Measurements from ENCODE around the gene TOGARAM1.

The TOGARAM1 gene

GRCh38 chr14:44979740-44980356, 17.9 kb downstream of the TOGARAM1 start:
- Mint-ChIP-seq H3K27ac (no peak overlapping the region), H3K36me3 (ENCODE audit: low read depth) (peaks cover 13% of the 10 kb centered on the region), H3K4me3 (no peak overlapping the region), H3K4me1 (ENCODE audit: low read depth) (peaks cover 30% of the 10 kb centered on the region), H3K9me3 (peaks cover 6% of the 10 kb centered on the region), H3K27me3 (no peaks in the 10 kb centered on the region)

DNA sequence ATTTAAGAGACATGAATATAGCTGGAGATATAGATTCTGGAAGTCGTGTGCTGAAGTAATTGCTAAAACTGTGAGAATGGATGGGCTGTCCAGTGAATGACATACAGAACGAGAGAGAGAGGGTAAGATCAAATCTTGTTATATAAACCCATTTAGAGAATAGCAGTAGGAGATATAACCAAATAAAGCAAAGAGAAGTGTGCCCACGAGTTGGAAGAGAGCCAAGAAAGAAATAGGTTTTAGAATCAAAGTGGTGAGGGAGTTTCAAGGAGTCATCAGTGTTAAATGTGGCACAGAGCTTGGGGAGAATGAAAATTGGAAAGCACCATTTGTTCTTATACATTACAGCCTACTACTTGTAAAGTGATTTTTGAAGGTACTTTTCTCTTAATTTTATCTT, 19.2 kb downstream of the TOGARAM1 start:
- H3K9me3 Mint-ChIP-seq, result peaks cover 2% of the 10 kb centered on the region
- no peak overlapping the region for H3K27ac Mint-ChIP-seq
- peaks cover 28% of the 10 kb centered on the region for H3K4me1 Mint-ChIP-seq (ENCODE audit: low read depth)
- H3K36me3 Mint-ChIP-seq (ENCODE audit: low read depth), result peaks cover 5% of the 10 kb centered on the region
- H3K27me3 Mint-ChIP-seq, result no peaks in the 10 kb centered on the region
- no peak overlapping the region for H3K4me3 Mint-ChIP-seq

- Mint-ChIP-seq H3K27ac (no peak overlapping the region), H3K27me3 (no peaks in the 10 kb centered on the region), H3K4me3 (no peak overlapping the region), H3K9me3 (no peaks in the 10 kb centered on the region), H3K36me3 (ENCODE audit: low read depth) (peaks cover 3% of the 10 kb centered on the region), H3K4me1 (ENCODE audit: low read depth) (peaks cover 26% of the 10 kb centered on the region)
These were observed 20.6 kb downstream of the TOGARAM1 start for GRCh38 chr14:44982594-44982993.

DNA sequence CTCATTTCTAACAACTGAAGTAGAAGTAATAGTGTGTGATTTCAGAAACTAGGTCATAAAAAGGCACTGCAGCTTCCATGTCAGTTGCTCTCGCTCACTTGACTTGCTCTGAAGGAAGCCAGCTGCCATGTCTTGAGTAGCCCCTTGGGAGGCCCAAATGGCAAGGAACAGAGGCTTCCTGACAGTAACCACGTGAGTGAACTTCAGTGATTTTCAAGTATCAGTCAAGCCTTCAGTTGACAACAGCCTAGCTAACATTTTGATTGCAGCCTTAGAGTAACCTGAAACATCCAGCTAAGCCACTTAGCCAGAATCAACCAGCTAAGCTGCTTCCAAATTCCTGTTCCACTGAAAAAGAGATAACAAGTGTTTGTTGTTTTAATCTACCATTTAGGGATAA, 26.7 kb downstream of the TOGARAM1 start:
- H3K27ac Mint-ChIP-seq, result no peak overlapping the region
- peaks cover 6% of the 10 kb centered on the region for H3K36me3 Mint-ChIP-seq (ENCODE audit: low read depth)
- H3K27me3 Mint-ChIP-seq, result no peaks in the 10 kb centered on the region
- peaks cover 4% of the 10 kb centered on the region for H3K4me1 Mint-ChIP-seq (ENCODE audit: low read depth)
- no peak overlapping the region for H3K4me3 Mint-ChIP-seq
- H3K9me3 Mint-ChIP-seq, result no peaks in the 10 kb centered on the region

DNA sequence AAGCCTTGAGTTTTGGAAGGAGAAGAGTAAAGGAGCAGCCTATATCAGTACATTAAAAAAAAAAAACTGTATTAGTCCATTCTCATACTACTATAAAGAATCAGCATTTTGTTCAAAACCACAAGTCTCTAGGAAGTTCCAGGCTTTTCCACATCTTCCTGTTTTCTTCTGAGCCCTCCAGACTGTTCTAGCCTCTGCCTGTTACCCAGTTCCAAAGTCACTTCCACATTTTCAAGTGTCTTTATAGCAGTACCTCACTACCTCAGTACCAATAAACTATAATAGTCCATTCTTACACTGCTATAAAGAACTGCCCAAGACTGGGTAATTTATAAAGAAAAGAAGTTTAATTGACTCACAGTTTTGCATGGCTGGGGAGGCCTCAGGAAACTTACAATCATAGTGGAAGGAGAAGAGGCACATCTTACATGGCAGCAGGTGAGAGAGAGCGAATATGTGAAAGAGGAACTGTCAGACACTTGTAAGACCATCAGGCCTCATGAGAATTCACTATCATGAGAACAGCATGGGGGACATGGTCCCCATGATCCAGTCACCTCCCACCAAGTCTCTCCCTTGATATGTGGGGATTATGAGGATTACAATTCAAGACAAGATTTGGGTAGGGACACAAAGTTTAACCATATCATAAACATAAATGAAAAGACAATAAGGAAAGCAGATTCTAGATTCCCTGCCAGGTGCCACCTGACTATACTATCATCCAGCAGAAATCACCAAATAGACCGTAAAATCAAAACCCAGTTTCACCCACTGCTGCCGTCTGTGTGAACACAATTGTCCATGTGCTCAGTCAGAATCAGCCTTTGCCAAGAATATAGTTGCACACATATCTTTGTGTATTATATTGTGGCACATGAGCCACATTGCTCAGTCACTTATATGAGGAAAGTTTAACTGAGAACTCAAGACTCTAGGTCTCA, 27.8 kb downstream of the TOGARAM1 start:
- no peak overlapping the region for H3K4me3 Mint-ChIP-seq
- H3K36me3 Mint-ChIP-seq (ENCODE audit: low read depth), result peaks cover 7% of the 10 kb centered on the region
- H3K27ac Mint-ChIP-seq, result no peak overlapping the region

DNA sequence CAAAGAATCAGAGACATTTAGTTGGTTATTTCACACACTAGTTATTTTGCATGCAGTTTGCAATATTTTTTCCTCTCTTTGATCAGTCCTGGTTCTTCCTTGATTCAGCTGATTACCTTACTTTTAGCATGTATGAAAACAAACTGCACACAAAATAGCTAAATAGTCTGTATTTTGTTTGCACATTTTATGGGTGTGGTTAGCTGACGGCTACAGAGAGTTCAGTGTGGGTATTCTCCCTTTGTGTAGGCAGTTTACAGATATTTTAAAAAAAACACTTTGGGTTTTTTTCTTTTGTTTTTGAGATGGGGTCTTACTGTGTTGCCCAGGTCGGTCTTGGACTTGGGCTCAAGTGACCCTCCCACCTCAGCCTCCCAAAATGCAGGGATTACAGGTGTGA, 28.5 kb downstream of the TOGARAM1 start:
- Mint-ChIP-seq H3K9me3 (no peaks in the 10 kb centered on the region), H3K27ac (no peak overlapping the region), H3K27me3 (no peaks in the 10 kb centered on the region), H3K36me3 (ENCODE audit: low read depth) (peaks cover 7% of the 10 kb centered on the region), H3K4me3 (no peak overlapping the region), H3K4me1 (ENCODE audit: low read depth) (peaks cover 4% of the 10 kb centered on the region)

More for the DNA sequence above, 27.8 kb downstream of the TOGARAM1 start:
- Mint-ChIP-seq H3K9me3 (no peaks in the 10 kb centered on the region), H3K27me3 (no peaks in the 10 kb centered on the region), H3K4me1 (ENCODE audit: low read depth) (peaks cover 4% of the 10 kb centered on the region)

- Mint-ChIP-seq H3K27me3 (no peaks in the 10 kb centered on the region), H3K4me1 (ENCODE audit: low read depth) (no peaks in the 10 kb centered on the region), H3K27ac (no peak overlapping the region), H3K9me3 (no peaks in the 10 kb centered on the region), H3K4me3 (no peak overlapping the region), H3K36me3 (ENCODE audit: low read depth) (peaks cover 30% of the 10 kb centered on the region)
These were observed 33.2 kb downstream of the TOGARAM1 start for GRCh38 chr14:44995196-44995595.

- Mint-ChIP-seq H3K4me3 (no peak overlapping the region), H3K9me3 (no peaks in the 10 kb centered on the region), H3K36me3 (ENCODE audit: low read depth) (peaks cover 35% of the 10 kb centered on the region), H3K27ac (no peak overlapping the region), H3K27me3 (no peaks in the 10 kb centered on the region), H3K4me1 (ENCODE audit: low read depth) (no peaks in the 10 kb centered on the region)
These were observed 33.8 kb downstream of the TOGARAM1 start for GRCh38 chr14:44995770-44996294.

DNA sequence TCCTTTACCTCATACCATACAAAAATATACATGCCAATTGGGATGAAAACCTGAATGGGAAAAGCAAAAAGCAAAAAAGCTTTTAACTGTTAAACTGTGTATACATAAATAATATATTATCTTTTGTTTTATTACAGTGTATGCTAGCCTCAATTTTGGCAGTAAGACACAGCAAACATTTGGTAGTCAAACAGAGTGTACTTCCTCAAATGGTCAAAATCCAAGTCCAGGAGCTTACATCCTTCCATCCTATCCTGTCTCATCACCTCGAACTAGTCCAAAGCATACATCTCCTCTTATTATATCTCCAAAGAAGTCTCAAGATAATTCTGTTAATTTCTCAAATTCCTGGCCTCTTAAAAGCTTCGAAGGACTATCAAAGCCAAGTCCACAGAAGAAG, 41.9 kb downstream of the TOGARAM1 start:
- H3K36me3 Mint-ChIP-seq (ENCODE audit: low read depth), result peaks cover 27% of the 10 kb centered on the region

DNA sequence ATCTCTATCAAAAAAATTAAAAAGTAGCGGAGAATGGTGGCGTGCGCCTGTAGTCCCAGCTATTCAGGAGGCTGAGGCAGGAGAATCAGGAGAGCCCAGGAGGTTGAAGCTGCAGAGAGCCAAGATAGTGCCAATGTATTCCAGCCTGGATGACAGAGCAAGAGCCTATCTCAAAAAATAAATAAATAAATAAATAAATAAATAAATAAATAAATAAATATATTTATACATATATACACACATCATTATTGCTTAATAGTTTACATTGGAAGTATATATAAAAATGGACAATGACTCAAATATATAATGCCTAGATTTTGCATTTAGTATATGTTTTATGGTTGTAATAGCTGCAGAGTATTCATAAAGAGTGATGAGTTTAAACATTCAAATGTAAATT, 53.1 kb downstream of the TOGARAM1 start:
- no peaks in the 10 kb centered on the region for H3K4me1 Mint-ChIP-seq (ENCODE audit: low read depth)

More for the DNA sequence above, 41.9 kb downstream of the TOGARAM1 start:
- H3K4me1 Mint-ChIP-seq (ENCODE audit: low read depth), result no peaks in the 10 kb centered on the region
- no peak overlapping the region for H3K4me3 Mint-ChIP-seq
- H3K9me3 Mint-ChIP-seq, result no peaks in the 10 kb centered on the region
- no peak overlapping the region for H3K27ac Mint-ChIP-seq
- no peaks in the 10 kb centered on the region for H3K27me3 Mint-ChIP-seq

GRCh38 chr14:45028107-45028626, 66.2 kb downstream of the TOGARAM1 start:
- no peaks in the 10 kb centered on the region for H3K27me3 Mint-ChIP-seq
- peaks cover 15% of the 10 kb centered on the region for H3K36me3 Mint-ChIP-seq (ENCODE audit: low read depth)
- no peaks in the 10 kb centered on the region for H3K9me3 Mint-ChIP-seq
- no peak overlapping the region for H3K27ac Mint-ChIP-seq
- peaks cover 5% of the 10 kb centered on the region for H3K4me1 Mint-ChIP-seq (ENCODE audit: low read depth)
- H3K4me3 Mint-ChIP-seq, result no peak overlapping the region

More for the DNA sequence above, 53.1 kb downstream of the TOGARAM1 start:
- Mint-ChIP-seq H3K27me3 (no peaks in the 10 kb centered on the region), H3K27ac (no peak overlapping the region), H3K9me3 (no peaks in the 10 kb centered on the region), H3K4me3 (no peak overlapping the region), H3K36me3 (ENCODE audit: low read depth) (peaks cover 26% of the 10 kb centered on the region)

GRCh38 chr14:45034730-45035129, 72.7 kb downstream of the TOGARAM1 start:
- Mint-ChIP-seq H3K27me3 (no peaks in the 10 kb centered on the region), H3K36me3 (ENCODE audit: low read depth) (peaks cover 38% of the 10 kb centered on the region), H3K4me3 (no peak overlapping the region), H3K4me1 (ENCODE audit: low read depth) (no peaks in the 10 kb centered on the region), H3K27ac (no peak overlapping the region), H3K9me3 (no peaks in the 10 kb centered on the region)

DNA sequence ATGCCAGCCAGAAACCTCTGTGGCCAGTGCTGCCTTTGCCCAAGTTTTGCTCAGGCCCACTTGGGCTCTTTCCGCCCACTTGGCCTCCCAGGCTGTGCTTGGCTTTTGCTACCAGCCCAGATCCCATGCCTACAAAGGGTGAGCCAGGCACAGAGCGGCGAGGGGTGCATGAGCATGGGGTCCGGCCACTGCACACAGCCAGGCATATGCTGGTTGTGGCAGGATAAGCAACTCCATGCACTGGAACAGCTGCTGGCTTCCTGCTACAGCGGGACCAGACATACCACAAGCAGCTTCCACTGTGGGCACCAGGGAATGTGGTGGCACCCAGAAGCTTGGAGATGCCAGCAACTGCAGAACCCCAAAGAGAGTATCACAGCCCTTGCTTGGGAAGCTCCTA, 76.3 kb downstream of the TOGARAM1 start:
- H3K27me3 Mint-ChIP-seq, result no peaks in the 10 kb centered on the region
- H3K36me3 Mint-ChIP-seq (ENCODE audit: low read depth), result peaks cover 43% of the 10 kb centered on the region
- no peaks in the 10 kb centered on the region for H3K9me3 Mint-ChIP-seq
- no peak overlapping the region for H3K27ac Mint-ChIP-seq
- H3K4me3 Mint-ChIP-seq, result no peak overlapping the region
- no peaks in the 10 kb centered on the region for H3K4me1 Mint-ChIP-seq (ENCODE audit: low read depth)

GRCh38 chr14:45038865-45039264, 76.9 kb downstream of the TOGARAM1 start:
- Mint-ChIP-seq H3K36me3 (ENCODE audit: low read depth) (peaks cover 41% of the 10 kb centered on the region), H3K4me1 (ENCODE audit: low read depth) (no peaks in the 10 kb centered on the region)

GRCh38 chr14:45039390-45039789, 77.4 kb downstream of the TOGARAM1 start:
- no peaks in the 10 kb centered on the region for H3K4me1 Mint-ChIP-seq (ENCODE audit: low read depth)

More at GRCh38 chr14:45038865-45039264, 76.9 kb downstream of the TOGARAM1 start:
- no peaks in the 10 kb centered on the region for H3K27me3 Mint-ChIP-seq
- no peak overlapping the region for H3K27ac Mint-ChIP-seq
- no peak overlapping the region for H3K4me3 Mint-ChIP-seq
- H3K9me3 Mint-ChIP-seq, result no peaks in the 10 kb centered on the region

More at GRCh38 chr14:45039390-45039789, 77.4 kb downstream of the TOGARAM1 start:
- H3K9me3 Mint-ChIP-seq, result no peaks in the 10 kb centered on the region
- no peaks in the 10 kb centered on the region for H3K27me3 Mint-ChIP-seq
- no peak overlapping the region for H3K4me3 Mint-ChIP-seq
- peaks cover 36% of the 10 kb centered on the region for H3K36me3 Mint-ChIP-seq (ENCODE audit: low read depth)
- no peak overlapping the region for H3K27ac Mint-ChIP-seq
